GM18867 (cell line): ENCODE measurements around the gene PCSK6.
A peak's percentile ranks its signal among the peaks of the same experiment; 100 is the strongest.

Experiments used
- ATAC-seq: cut with Tn5 transposase; IDR thresholded peaks from one replicate; pipeline ENCODE4 v1.9.1; 2021; ENCODE audit warnings: mild to moderate bottlenecking, moderate library complexity; ENCODE audit not compliant: unreplicated experiment

Gene PCSK6

GRCh38 chr15:101499863-101500713, 10.6 kb upstream of the PCSK6 start:
- ATAC-seq = peak; percentile 47

DNA sequence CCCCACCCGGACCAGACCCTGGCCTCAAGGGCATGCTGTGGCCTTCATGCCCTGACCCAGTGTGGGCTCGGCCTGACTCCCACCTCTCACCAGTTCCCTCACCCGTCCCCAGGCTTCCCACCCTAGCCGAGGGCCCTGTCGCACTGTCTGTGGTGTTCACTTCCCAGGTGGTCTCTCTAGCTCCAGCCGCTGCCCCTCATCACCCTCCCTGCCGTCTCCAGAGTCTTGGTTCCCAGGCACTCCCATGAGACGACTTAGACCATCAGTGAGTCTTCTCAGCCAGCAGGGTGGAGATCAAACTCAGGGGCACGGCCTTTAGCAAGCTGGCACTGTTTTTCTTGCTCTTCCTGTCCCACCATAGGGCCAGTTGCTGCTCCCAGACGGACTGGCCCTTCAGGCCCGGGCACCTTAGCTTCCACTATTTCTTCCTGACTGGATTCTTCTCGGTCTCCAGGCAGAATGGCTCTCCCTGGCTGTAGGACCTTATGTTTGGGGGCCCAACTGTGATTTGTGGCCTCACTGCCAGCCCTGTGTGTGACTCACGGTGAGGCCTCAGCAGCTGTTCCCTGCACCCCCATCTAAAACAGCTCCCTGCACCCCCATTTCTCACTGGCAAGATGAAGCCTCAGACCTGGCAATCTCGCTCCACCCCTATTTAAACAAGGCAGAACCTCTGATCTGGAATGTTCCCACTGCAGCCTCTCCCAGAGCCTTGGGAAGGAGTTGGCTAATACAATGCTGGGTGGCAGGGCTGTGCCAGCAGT, 9.4 kb upstream of the PCSK6 start:
- ATAC-seq = no peak

DNA sequence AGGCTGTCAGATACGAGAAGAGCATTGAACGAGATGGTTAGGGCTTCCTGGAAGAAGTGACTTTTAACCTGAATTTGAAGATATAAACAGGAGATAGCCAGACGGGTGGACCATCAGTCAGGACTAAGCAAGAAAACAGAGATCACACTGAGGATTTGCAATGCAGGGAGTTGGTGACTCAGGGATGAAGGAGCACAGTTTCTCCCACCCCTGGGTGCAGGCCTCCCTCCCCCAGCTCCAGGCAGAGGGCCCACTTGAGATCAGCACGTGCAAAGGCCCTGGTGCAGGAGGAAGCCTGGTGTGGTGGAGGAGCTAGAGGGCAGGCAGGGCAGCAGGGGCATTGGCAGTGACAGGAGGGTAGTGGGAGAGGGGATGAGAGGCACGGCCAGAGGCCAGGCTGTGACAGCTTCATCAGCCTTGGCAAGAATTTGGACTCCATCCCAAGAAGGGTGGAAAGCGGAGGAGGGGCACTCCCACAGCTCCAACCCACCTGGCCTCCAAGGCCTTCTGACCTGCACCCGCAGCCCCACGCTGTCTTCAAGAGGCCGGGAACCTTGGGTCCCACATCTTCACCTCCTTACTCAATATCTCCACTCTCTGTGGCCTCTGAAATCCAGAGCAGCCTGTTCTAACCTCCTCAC, 8.7 kb upstream of the PCSK6 start:
- ATAC-seq = no peak

DNA sequence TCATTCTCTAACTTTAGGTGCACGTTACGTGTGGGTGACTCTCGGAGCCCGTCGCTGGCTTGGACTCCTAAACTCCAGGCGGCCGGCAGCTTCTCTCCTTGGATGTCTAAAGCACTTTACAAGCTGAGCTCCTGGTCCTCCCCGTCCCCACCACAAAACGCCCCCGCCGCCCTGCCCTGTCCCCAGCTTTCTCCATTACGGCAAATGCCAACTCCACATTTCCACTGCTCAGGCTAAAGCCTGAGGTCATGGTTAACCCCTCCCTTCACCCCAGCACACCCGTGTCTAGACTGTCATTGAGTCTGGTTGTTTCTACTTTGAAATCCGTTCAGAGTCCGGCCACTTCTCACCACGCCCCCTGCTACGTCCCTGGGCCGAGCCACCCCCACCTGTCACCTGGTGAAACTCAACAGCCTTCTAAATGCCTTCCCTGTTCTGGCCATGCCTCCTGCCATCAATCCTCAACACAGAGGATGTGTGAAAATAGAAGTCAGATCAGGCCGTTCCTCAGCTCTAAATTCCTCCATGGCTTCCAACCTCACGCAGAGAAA, 8.1 kb upstream of the PCSK6 start:
- ATAC-seq = no peak

DNA sequence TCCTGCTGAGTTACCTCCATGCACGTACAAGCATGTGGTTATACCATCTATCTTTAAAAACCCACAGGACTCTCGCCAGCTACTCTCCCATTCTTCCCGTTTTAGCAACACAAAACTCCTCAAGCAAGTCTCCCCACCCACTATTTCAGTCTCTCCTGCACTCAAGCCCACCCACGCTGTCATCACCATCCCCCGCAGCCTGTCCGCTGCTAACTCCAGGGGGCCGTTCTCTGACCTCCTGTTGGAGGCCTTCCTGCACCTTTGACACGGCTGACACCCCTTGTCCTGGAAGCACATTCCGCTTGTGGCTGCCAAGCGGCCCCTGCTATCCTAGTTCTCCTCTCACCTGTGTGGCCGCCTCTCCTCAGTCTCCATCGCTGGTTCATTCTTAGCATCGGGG, 7.5 kb upstream of the PCSK6 start:
- ATAC-seq = no peak

- no peak for ATAC-seq
Observed at GRCh38 chr15:101496198-101496986, 6.9 kb upstream of the PCSK6 start.

GRCh38 chr15:101495334-101496197, 6.1 kb upstream of the PCSK6 start:
- ATAC-seq = no peak

GRCh38 chr15:101494251-101494796, 4.8 kb upstream of the PCSK6 start:
- ATAC-seq = no peak

DNA sequence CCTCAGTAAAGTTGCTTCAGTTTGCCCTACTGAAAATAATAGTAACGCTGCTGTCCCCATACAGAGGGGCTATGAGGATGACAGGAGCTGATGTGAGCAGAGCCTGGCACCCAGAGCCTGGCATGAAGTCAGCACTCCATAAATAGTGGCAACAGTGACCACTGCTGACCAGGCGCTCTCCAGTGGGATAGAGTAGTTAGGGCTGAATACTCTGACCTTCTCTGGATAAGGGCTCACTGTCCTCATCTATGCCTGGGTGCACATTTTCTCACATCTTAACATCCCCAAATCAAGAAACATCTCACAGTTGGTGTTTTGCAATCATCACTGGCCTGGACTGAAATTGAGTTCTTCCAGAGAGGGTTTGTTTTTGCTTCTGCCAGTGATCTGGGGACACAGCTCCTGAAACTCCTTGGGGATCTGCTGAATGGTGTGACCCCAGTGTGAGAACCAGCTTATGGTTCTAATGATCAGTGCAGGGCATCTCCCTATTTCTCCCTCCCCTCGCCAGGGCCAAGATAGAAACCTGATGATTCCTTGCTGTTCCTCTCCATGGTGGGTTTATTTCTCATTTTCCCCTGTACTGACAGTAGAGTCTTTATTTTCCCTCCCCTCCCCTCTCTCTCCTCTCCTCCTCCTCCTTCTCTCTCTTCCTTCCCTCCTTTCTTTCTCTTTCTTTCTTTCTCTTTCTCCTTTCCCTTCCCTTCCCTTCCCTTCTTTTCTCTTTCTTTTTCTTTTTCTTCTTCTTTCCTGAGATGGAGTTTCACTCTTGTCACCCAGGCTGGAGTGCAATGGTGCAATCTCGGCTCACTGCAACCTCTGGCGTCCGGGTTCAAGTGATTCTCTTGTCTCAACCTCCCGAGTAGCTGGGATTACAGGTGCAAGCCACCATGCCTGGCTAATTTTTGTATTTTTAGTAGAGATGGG, 3.5 kb upstream of the PCSK6 start:
- no peak for ATAC-seq

DNA sequence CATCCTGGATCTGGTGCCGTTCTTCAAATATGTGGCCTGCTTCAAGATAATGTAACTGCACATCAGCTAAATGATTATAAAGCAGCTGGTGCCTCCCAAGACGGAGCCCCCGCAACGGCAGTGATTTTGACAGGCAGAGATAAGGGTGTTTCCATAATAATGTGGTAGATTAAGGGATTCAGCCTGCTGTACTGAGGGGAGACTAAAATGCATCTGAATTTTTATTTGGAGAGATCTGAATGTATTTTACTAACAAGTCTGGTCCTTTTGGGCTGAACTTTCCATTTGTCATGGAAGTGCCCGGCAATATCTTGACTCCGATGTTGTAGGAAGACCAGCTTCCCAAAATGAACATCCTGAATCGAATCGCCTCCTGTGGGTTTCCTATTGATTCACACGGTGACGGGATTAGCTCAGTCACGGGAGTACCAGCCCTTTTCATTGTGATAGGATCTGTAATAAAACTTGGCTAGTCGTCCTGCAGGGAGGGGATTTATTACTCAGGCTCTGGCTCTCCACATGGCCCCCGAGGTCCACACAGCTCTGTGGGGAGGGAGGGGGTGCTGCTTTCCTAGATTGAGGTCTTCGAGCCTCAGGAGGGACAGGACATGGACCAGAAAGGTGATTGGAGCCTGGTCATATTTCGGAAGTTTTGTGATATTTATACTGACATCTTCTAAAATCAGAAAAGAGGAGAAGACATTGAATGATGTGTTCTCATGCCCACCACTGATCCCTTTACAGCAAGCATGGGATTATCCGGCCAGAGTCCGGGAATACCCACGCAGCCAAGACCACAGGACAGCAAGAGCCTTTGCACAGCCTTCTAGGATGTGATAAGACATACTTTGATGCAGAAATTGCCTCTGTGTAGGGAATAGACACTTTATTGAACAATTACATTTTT, 2.5 kb upstream of the PCSK6 start:
- no peak for ATAC-seq

GRCh38 chr15:101490922-101491733, 1.6 kb upstream of the PCSK6 start:
- no peak for ATAC-seq

- no peak for ATAC-seq
Observed at GRCh38 chr15:101490408-101490891, 943 bp upstream of the PCSK6 start.

- no peak for ATAC-seq
Observed at GRCh38 chr15:101489237-101489598, 289 bp downstream of the PCSK6 start.

DNA sequence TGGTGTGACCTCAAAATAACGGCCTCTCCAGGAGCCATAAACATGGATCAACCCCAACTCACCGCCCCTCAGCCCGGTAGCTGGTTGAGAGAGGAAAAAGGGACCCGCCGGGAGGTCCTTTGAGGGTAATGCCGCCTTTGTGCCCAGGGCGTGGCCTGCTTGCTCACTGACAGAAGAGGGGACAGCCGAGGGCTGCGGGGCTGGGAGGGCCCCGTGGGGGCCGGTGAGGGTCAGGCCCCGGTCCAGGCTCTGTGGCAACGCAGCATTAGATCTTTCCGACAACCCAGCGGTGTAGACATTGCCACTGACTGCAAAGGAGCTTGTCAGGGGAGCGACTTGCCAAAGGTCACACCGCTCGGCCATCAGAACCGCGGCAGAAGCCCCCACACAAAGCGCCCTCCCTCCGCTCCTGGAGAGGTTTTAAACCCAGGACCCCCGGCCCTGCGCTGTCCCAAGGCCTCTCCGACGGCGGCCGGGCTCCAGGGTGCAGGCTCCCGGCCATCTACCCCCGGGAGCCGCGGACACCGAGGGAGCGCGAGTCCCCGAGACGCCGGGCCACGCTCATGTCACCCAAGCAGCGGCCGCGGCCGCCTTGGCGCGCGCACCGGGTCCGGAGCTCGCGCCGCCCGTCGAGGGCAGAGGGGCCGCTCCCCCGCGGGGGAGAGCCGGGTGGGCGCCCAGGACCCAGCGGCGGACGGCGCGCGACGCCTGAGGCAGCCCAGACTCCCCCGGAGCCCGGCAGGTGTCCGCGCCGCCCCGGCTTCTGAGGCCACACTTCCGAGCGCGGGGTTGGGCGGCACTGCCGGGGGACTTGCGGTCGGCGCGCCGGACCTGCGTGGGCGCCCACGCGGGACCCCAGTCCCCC, 975 bp downstream of the PCSK6 start:
- ATAC-seq = no peak

- no peak for ATAC-seq
Observed at GRCh38 chr15:101486696-101487459, 2.6 kb downstream of the PCSK6 start.
